ENCODE results near the gene RTN4R.

Gene RTN4R

GRCh38 chr22:20213833-20214708, 54.0 kb downstream of the RTN4R start:
- no peak for DNase-seq (ENCODE audit: low spot score)

- DNase-seq (ENCODE audit: low spot score) = no peak
Observed at GRCh38 chr22:20212754-20213699, 55.1 kb downstream of the RTN4R start.

- no peak for DNase-seq (ENCODE audit: low spot score)
Observed at GRCh38 chr22:20211997-20212753, 55.9 kb downstream of the RTN4R start.

GRCh38 chr22:20211409-20211996, 56.6 kb downstream of the RTN4R start:
- no peak for DNase-seq (ENCODE audit: low spot score)

- DNase-seq (ENCODE audit: low spot score) = no peak
Observed at GRCh38 chr22:20210473-20211059, 57.6 kb downstream of the RTN4R start.

- no peak for DNase-seq (ENCODE audit: low spot score)
Observed at GRCh38 chr22:20209761-20210250, 58.3 kb downstream of the RTN4R start.

GRCh38 chr22:20208713-20209310, 59.3 kb downstream of the RTN4R start:
- DNase-seq (ENCODE audit: low spot score) = no peak

GRCh38 chr22:20207277-20208025, 60.7 kb downstream of the RTN4R start:
- DNase-seq (ENCODE audit: low spot score) = no peak

GRCh38 chr22:20206709-20207215, 61.4 kb downstream of the RTN4R start:
- no peak for DNase-seq (ENCODE audit: low spot score)

- DNase-seq (ENCODE audit: low spot score) = no peak
Observed at GRCh38 chr22:20205964-20206708, 62.0 kb downstream of the RTN4R start.

- DNase-seq (ENCODE audit: low spot score) = no peak
Observed at GRCh38 chr22:20205464-20205963, 62.6 kb downstream of the RTN4R start.

- DNase-seq (ENCODE audit: low spot score) = no peak
Observed at GRCh38 chr22:20204806-20205205, 63.3 kb downstream of the RTN4R start.

GRCh38 chr22:20204311-20204710, 63.8 kb downstream of the RTN4R start:
- DNase-seq (ENCODE audit: low spot score) = no peak

- no peak for DNase-seq (ENCODE audit: low spot score)
Observed at GRCh38 chr22:20203552-20204201, 64.4 kb downstream of the RTN4R start.

GRCh38 chr22:20203142-20203551, 65.0 kb downstream of the RTN4R start:
- no peak for DNase-seq (ENCODE audit: low spot score)

GRCh38 chr22:20201837-20202392, 66.2 kb downstream of the RTN4R start:
- DNase-seq (ENCODE audit: low spot score) = no peak

- DNase-seq (ENCODE audit: low spot score) = no peak
Observed at GRCh38 chr22:20199906-20200305, 68.2 kb downstream of the RTN4R start.

GRCh38 chr22:20199413-20199842, 68.7 kb downstream of the RTN4R start:
- no peak for DNase-seq (ENCODE audit: low spot score)
